Prostate gland (tissue), 2 donors: ENCODE data around the gene MINK1.

ENCODE experiments used
- CTCF ChIP-seq, 4 experiments: fragments of 200-600 bp in 2 of 4; fragments of 450-650 bp in 2 of 4; sonication (generic) in 2 of 4; IDR thresholded peaks; 1 replicate in 3 of 4; 2 replicates in 1 of 4; pipeline ENCODE4 v1.5.1; 2016 to 2019; ENCODE audit warnings: antibody characterized with exemption in 4 of 4, mild to moderate bottlenecking in 2 of 4, moderate library complexity in 2 of 4
- POLR2A ChIP-seq: fragments of 450-650 bp; IDR thresholded peaks from one replicate; pipeline ENCODE4 v1.6.1; 2016; ENCODE audit warnings: antibody characterized with exemption, mild to moderate bottlenecking
- POLR2AphosphoS5 ChIP-seq: sonication (generic); formaldehyde crosslinking; IDR thresholded peaks from one replicate; pipeline ENCODE4 v1.6.1; 2017; ENCODE audit warnings: antibody characterized with exemption

DNA sequence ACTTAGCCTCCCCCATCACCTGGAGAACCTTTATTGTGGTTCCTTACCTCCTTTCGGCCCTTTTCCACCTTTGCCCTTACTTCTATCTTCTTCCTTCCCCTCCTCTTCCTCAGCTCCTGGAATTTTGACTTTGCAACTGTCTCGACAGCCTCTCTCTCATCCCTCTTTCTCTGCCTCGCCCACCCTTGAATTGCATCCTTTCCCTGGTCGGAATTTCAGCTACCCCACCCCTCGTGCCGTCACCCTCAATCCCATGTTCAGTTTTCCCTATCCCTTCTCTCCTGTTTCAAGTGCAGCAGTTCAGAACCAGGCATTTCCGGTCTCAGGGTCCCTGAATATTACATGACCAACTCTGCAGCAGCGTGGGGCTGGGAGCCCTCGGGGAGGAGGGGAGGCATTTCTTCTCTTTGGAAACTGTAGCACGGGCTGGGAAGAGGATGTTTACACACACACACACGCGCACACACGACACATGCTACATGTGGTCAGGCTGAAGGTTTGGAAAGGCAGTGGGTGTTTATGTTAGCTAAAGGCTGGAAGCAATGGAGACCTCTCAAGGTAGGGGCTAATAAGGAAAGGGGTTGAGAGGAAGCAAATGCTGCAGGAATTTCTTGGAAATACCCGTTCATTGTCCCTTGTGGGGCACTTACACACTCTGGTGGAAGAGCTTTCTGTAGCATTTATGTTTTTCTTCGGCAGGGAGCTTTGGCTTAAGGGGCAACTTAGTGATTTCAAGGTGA is 971 bp downstream of the MINK1 start:
- no peak for TF ChIP-seq CTCF (IDR thresholded peaks at IDR 0.05)
- TF ChIP-seq POLR2AphosphoS5: no peak
- no peak for TF ChIP-seq POLR2A
